Mucosa of stomach (tissue), 1 donor: ENCODE results near the gene BDKRB1.

ENCODE experiments used
- H3K27me3 ChIP-seq: one replicate; pipeline ENCODE4 v1.7.0; 2013; ENCODE audit warnings: mild to moderate bottlenecking, low read length; ENCODE audit not compliant: control insufficient read depth, insufficient read depth
- H3K36me3 ChIP-seq: one replicate; pipeline ENCODE4 v1.7.0; 2013; ENCODE audit warnings: low read length; ENCODE audit not compliant: control insufficient read depth, insufficient read depth
- H3K4me1 ChIP-seq: one replicate; pipeline ENCODE4 v1.7.0; 2013; ENCODE audit warnings: mild to moderate bottlenecking, low read length; ENCODE audit not compliant: control insufficient read depth, insufficient read depth
- H3K4me3 ChIP-seq: one replicate; pipeline ENCODE4 v1.7.0; 2013; ENCODE audit warnings: low read length
- H3K9ac ChIP-seq: one replicate; pipeline ENCODE4 v1.7.0; 2013; ENCODE audit warnings: mild to moderate bottlenecking, low read length, moderate library complexity
- H3K9me3 ChIP-seq: one replicate; pipeline ENCODE4 v1.7.0; 2013; ENCODE audit warnings: mild to moderate bottlenecking, low read length, moderate library complexity; ENCODE audit not compliant: control insufficient read depth
- donor health status: Pancreatic carcinoma.

Gene BDKRB1

GRCh38 chr14:96294246-96294645, 38.2 kb downstream of the BDKRB1 start:
- H3K4me1 ChIP-seq: peaks cover 9% of the 10 kb centered on the region

GRCh38 chr14:96297000-96297399, 41.0 kb downstream of the BDKRB1 start:
- Histone ChIP-seq H3K9me3 (no peaks in the 10 kb centered on the region), H3K36me3 (no peaks in the 10 kb centered on the region), H3K9ac (no peak overlapping the region), H3K4me1 (peaks cover 9% of the 10 kb centered on the region), H3K4me3 (no peak overlapping the region), H3K27me3 (no peaks in the 10 kb centered on the region)

More at GRCh38 chr14:96294246-96294645, 38.2 kb downstream of the BDKRB1 start:
- H3K4me3 ChIP-seq: no peak overlapping the region
- H3K36me3 ChIP-seq: no peaks in the 10 kb centered on the region
- no peaks in the 10 kb centered on the region for H3K27me3 ChIP-seq
- H3K9me3 ChIP-seq: no peaks in the 10 kb centered on the region
- no peak overlapping the region for H3K9ac ChIP-seq

GRCh38 chr14:96297997-96298515, 42.0 kb downstream of the BDKRB1 start:
- Histone ChIP-seq H3K9me3 (no peaks in the 10 kb centered on the region), H3K4me3 (no peak overlapping the region), H3K9ac (no peak overlapping the region), H3K27me3 (no peaks in the 10 kb centered on the region), H3K4me1 (peaks cover 7% of the 10 kb centered on the region), H3K36me3 (no peaks in the 10 kb centered on the region)

- H3K4me3 ChIP-seq: no peak overlapping the region
- no peaks in the 10 kb centered on the region for H3K9me3 ChIP-seq
- no peaks in the 10 kb centered on the region for H3K4me1 ChIP-seq
- no peaks in the 10 kb centered on the region for H3K36me3 ChIP-seq
- no peaks in the 10 kb centered on the region for H3K27me3 ChIP-seq
- no peak overlapping the region for H3K9ac ChIP-seq
These were observed 43.4 kb downstream of the BDKRB1 start for GRCh38 chr14:96299441-96299840.

- no peak overlapping the region for H3K4me3 ChIP-seq
- H3K4me1 ChIP-seq: no peaks in the 10 kb centered on the region
- no peaks in the 10 kb centered on the region for H3K36me3 ChIP-seq
- H3K9me3 ChIP-seq: no peaks in the 10 kb centered on the region
- H3K9ac ChIP-seq: no peak overlapping the region
- H3K27me3 ChIP-seq: no peaks in the 10 kb centered on the region
These were observed 48.0 kb downstream of the BDKRB1 start for GRCh38 chr14:96303981-96304380.

GRCh38 chr14:96304956-96305355, 48.9 kb downstream of the BDKRB1 start:
- H3K36me3 ChIP-seq: no peaks in the 10 kb centered on the region
- H3K4me3 ChIP-seq: no peak overlapping the region
- H3K9me3 ChIP-seq: no peaks in the 10 kb centered on the region
- H3K9ac ChIP-seq: no peak overlapping the region
- no peaks in the 10 kb centered on the region for H3K27me3 ChIP-seq
- H3K4me1 ChIP-seq: no peaks in the 10 kb centered on the region

- Histone ChIP-seq H3K4me3 (no peak overlapping the region), H3K4me1 (no peaks in the 10 kb centered on the region), H3K27me3 (no peaks in the 10 kb centered on the region), H3K9ac (no peak overlapping the region), H3K9me3 (no peaks in the 10 kb centered on the region), H3K36me3 (peaks cover 3% of the 10 kb centered on the region)
These were observed 51.4 kb downstream of the BDKRB1 start for GRCh38 chr14:96307434-96307833.

GRCh38 chr14:96309133-96309895, 53.3 kb downstream of the BDKRB1 start:
- Histone ChIP-seq H3K27me3 (no peaks in the 10 kb centered on the region), H3K4me3 (no peak overlapping the region), H3K36me3 (peaks cover 3% of the 10 kb centered on the region), H3K9me3 (no peaks in the 10 kb centered on the region), H3K9ac (no peak overlapping the region), H3K4me1 (no peaks in the 10 kb centered on the region)

- Histone ChIP-seq H3K4me1 (no peaks in the 10 kb centered on the region), H3K9me3 (no peaks in the 10 kb centered on the region), H3K4me3 (no peak overlapping the region), H3K27me3 (no peaks in the 10 kb centered on the region), H3K9ac (no peak overlapping the region), H3K36me3 (peaks cover 3% of the 10 kb centered on the region)
These were observed 53.9 kb downstream of the BDKRB1 start for GRCh38 chr14:96309896-96310330.

- no peaks in the 10 kb centered on the region for H3K4me1 ChIP-seq
- peaks cover 3% of the 10 kb centered on the region for H3K36me3 ChIP-seq
- no peaks in the 10 kb centered on the region for H3K27me3 ChIP-seq
- no peak overlapping the region for H3K9ac ChIP-seq
- no peaks in the 10 kb centered on the region for H3K9me3 ChIP-seq
- H3K4me3 ChIP-seq: no peak overlapping the region
These were observed 54.9 kb downstream of the BDKRB1 start for GRCh38 chr14:96310906-96311305.
